ENCODE results near the gene ZNF232.
A peak's percentile ranks its signal among the peaks of the same experiment; 100 is the strongest.
"Not testable (repeated sequence)": the region's sequence is repeated elsewhere in the genome, so short reads cannot be mapped to it uniquely, and the experiment has no call there.

ZNF232 gene

DNA sequence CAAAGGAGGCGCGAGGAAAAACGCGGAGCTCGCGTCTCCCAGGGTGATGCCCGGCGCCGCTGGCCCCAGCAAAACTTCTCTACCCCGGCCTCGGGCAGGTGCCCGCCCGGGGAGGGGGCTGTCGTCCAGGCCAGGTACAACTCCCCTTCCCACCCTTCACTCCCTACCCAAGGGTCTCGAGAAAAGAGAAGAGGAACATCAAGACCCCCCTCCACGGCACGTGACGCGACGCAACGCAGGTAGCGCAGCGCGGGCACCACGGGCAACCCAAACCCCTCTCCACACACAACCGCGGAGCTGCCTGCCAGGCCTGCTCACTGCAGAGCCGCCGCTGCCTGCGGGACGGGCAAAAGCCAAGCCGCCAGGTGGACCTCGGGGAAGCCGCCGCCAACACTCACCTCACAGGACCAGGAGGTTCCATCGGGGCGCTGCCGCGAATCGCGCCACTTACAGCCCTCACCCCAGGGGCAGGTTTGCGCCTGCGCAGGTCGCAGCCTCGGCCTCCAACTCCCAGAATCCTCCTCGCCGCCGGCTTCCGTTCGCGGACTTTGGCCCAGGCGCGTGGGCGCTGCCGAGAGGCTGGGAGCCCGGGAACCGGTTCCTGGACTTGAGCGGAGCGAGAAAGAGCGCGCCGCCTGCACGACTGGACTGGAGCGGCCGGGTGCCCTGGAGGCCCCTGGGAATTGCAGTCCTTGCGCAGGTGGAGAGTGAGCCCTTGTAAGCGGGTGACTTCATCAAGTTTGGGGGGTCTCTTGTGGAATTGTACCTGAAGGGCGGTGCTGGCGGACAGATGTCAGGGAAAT lies at the start of gene ZNF232:
Gene ZNF232 (minus strand): TSS at position 477 of the 803 bp plus-strand sequence. CDS start 56 bp downstream, at position 421.
- Histone ChIP-seq H3K27ac (ENCODE audit: low read depth, low read length) (peak within 1 kb of the TSS; percentile 56), H3K9ac (ENCODE audit: low read length in 5 of 5) (peak within 1 kb of the TSS; percentile 82 to 97 (median 90))

DNA sequence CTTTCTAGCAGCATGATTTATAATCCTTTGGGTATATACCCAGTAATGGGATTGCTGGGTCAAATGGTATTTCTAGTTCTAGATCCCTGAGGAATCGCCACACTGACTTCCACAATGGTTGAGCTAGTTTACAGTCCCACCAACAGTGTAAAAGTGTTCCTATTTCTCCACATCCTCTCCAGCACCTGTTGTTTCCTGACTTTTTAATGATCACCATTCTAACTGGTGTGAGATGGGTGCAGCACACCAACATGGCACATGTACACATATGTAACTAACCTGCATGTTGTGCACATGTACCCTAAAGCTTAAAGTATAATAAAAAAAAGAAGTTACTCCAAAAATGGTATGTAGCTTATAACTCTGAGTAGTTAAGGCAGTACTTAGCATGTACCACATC lies 49.0 kb upstream of the ZNF232 start:
- H3K4me3 ChIP-seq (ENCODE audit: low read depth in 1 of 5, low read length in 5 of 5); H3K9me3 ChIP-seq (ENCODE audit: control insufficient read depth in 5 of 5, low read length in 5 of 5); H3K36me3 ChIP-seq (ENCODE audit: control insufficient read depth in 5 of 5, insufficient read depth in 5 of 5, low read length in 5 of 5); H3K9ac ChIP-seq (ENCODE audit: low read length in 5 of 5); H3K27ac ChIP-seq (ENCODE audit: low read depth, low read length); H3K27me3 ChIP-seq (ENCODE audit: control insufficient read depth in 5 of 5, insufficient read depth in 4 of 5, low read length in 5 of 5); H3K4me1 ChIP-seq (ENCODE audit: control insufficient read depth in 5 of 5, insufficient read depth in 5 of 5, low read length in 5 of 5): not testable (repeated sequence)

More for the DNA sequence above, at the start of gene ZNF232:
- Histone ChIP-seq H3K36me3 (ENCODE audit: control insufficient read depth in 5 of 5, insufficient read depth in 5 of 5, low read length in 5 of 5) (peaks cover 11 to 20% (median 16%) of the 10 kb centered on the region in 5 donors), H3K9me3 (ENCODE audit: control insufficient read depth in 5 of 5, low read length in 5 of 5) (no peaks in the 10 kb centered on the region), H3K4me1 (ENCODE audit: control insufficient read depth in 5 of 5, insufficient read depth in 5 of 5, low read length in 5 of 5) (peaks cover 0 to 20% (median 17%) of the 10 kb centered on the region in 5 donors), H3K4me3 (ENCODE audit: low read depth in 1 of 5, low read length in 5 of 5) (peak within 1 kb of the TSS; percentile 93 to 99 (median 96)), H3K27me3 (ENCODE audit: control insufficient read depth in 5 of 5, insufficient read depth in 4 of 5, low read length in 5 of 5) (peaks cover 3 to 19% (median 14%) of the 10 kb centered on the region in 5 donors)

- H3K27ac ChIP-seq (ENCODE audit: low read depth, low read length); H3K4me1 ChIP-seq (ENCODE audit: control insufficient read depth in 5 of 5, insufficient read depth in 5 of 5, low read length in 5 of 5); H3K9me3 ChIP-seq (ENCODE audit: control insufficient read depth in 5 of 5, low read length in 5 of 5); H3K27me3 ChIP-seq (ENCODE audit: control insufficient read depth in 5 of 5, insufficient read depth in 4 of 5, low read length in 5 of 5); H3K4me3 ChIP-seq (ENCODE audit: low read depth in 1 of 5, low read length in 5 of 5); H3K9ac ChIP-seq (ENCODE audit: low read length in 5 of 5); H3K36me3 ChIP-seq (ENCODE audit: control insufficient read depth in 5 of 5, insufficient read depth in 5 of 5, low read length in 5 of 5): not testable (repeated sequence)
Observed at GRCh38 chr17:5146122-5146521, 34.4 kb upstream of the ZNF232 start.

DNA sequence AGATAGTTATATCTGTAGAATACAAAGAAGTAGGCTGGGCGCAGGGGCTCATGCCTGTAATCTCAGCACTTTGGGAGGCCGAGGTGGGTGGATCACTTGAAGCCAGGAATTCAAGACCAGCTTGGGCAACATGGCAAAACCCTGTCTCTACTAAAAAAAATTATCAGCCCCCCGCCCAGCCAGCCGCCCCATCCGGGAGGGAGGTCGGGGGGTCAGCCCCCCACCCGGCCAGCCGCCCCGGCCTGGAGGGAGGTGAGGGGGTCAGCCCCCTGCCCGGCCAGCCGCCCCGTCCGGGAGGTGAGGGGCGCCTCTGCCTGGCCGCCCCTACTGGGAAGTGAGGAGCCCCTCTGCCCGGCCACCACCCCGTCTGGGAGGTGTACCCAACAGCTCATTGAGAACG lies 31.2 kb upstream of the ZNF232 start:
- H3K36me3 ChIP-seq (ENCODE audit: control insufficient read depth in 5 of 5, insufficient read depth in 5 of 5, low read length in 5 of 5); H3K4me3 ChIP-seq (ENCODE audit: low read depth in 1 of 5, low read length in 5 of 5); H3K9ac ChIP-seq (ENCODE audit: low read length in 5 of 5); H3K4me1 ChIP-seq (ENCODE audit: control insufficient read depth in 5 of 5, insufficient read depth in 5 of 5, low read length in 5 of 5); H3K27me3 ChIP-seq (ENCODE audit: control insufficient read depth in 5 of 5, insufficient read depth in 4 of 5, low read length in 5 of 5); H3K9me3 ChIP-seq (ENCODE audit: control insufficient read depth in 5 of 5, low read length in 5 of 5); H3K27ac ChIP-seq (ENCODE audit: low read depth, low read length): not testable (repeated sequence)

- H3K4me3 ChIP-seq (ENCODE audit: low read depth in 1 of 5, low read length in 5 of 5): no peak overlapping the region
- H3K9ac ChIP-seq (ENCODE audit: low read length in 5 of 5): no peak overlapping the region
- H3K9me3 ChIP-seq (ENCODE audit: control insufficient read depth in 5 of 5, low read length in 5 of 5): no peaks in the 10 kb centered on the region
- no peak overlapping the region for H3K27ac ChIP-seq (ENCODE audit: low read depth, low read length)
- no peaks in the 10 kb centered on the region for H3K4me1 ChIP-seq (ENCODE audit: control insufficient read depth in 5 of 5, insufficient read depth in 5 of 5, low read length in 5 of 5)
- no peaks in the 10 kb centered on the region for H3K27me3 ChIP-seq (ENCODE audit: control insufficient read depth in 5 of 5, insufficient read depth in 4 of 5, low read length in 5 of 5)
- H3K36me3 ChIP-seq (ENCODE audit: control insufficient read depth in 5 of 5, insufficient read depth in 5 of 5, low read length in 5 of 5): no peaks in the 10 kb centered on the region
Observed at GRCh38 chr17:5139458-5139732, 27.7 kb upstream of the ZNF232 start.

- H3K36me3 ChIP-seq (ENCODE audit: control insufficient read depth in 5 of 5, insufficient read depth in 5 of 5, low read length in 5 of 5): no peaks in the 10 kb centered on the region
- H3K27ac ChIP-seq (ENCODE audit: low read depth, low read length): no peak overlapping the region
- no peaks in the 10 kb centered on the region for H3K4me1 ChIP-seq (ENCODE audit: control insufficient read depth in 5 of 5, insufficient read depth in 5 of 5, low read length in 5 of 5)
- no peaks in the 10 kb centered on the region for H3K9me3 ChIP-seq (ENCODE audit: control insufficient read depth in 5 of 5, low read length in 5 of 5)
- no peak overlapping the region for H3K9ac ChIP-seq (ENCODE audit: low read length in 5 of 5)
- H3K27me3 ChIP-seq (ENCODE audit: control insufficient read depth in 5 of 5, insufficient read depth in 4 of 5, low read length in 5 of 5): no peaks in the 10 kb centered on the region
- no peak overlapping the region for H3K4me3 ChIP-seq (ENCODE audit: low read depth in 1 of 5, low read length in 5 of 5)
Observed at GRCh38 chr17:5138616-5139457, 27.2 kb upstream of the ZNF232 start.

DNA sequence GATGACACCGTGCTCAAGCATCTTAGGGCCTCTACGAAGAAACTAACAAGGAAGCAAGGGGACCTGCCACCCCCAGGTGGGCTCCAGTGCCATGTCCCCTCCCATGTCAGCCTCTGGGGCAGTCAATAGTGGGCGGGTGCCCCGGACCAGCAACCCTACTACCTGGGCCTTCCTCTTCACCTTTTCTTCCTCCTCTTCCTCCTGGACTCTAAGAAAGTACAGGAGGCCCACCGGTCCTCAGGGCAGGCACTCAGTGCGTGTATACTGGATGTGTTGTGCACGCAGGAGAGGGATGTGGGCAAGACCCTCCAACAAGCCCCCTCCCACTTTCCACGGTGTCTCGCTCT lies 26.5 kb upstream of the ZNF232 start:
- not testable (repeated sequence) for H3K27me3 ChIP-seq (ENCODE audit: control insufficient read depth in 5 of 5, insufficient read depth in 4 of 5, low read length in 5 of 5); H3K4me1 ChIP-seq (ENCODE audit: control insufficient read depth in 5 of 5, insufficient read depth in 5 of 5, low read length in 5 of 5); H3K27ac ChIP-seq (ENCODE audit: low read depth, low read length); H3K4me3 ChIP-seq (ENCODE audit: low read depth in 1 of 5, low read length in 5 of 5); H3K9me3 ChIP-seq (ENCODE audit: control insufficient read depth in 5 of 5, low read length in 5 of 5); H3K9ac ChIP-seq (ENCODE audit: low read length in 5 of 5); H3K36me3 ChIP-seq (ENCODE audit: control insufficient read depth in 5 of 5, insufficient read depth in 5 of 5, low read length in 5 of 5)

GRCh38 chr17:5137511-5138197 lies 26.0 kb upstream of the ZNF232 start:
- not testable (repeated sequence) for H3K36me3 ChIP-seq (ENCODE audit: control insufficient read depth in 5 of 5, insufficient read depth in 5 of 5, low read length in 5 of 5); H3K9me3 ChIP-seq (ENCODE audit: control insufficient read depth in 5 of 5, low read length in 5 of 5); H3K4me1 ChIP-seq (ENCODE audit: control insufficient read depth in 5 of 5, insufficient read depth in 5 of 5, low read length in 5 of 5); H3K9ac ChIP-seq (ENCODE audit: low read length in 5 of 5); H3K4me3 ChIP-seq (ENCODE audit: low read depth in 1 of 5, low read length in 5 of 5); H3K27me3 ChIP-seq (ENCODE audit: control insufficient read depth in 5 of 5, insufficient read depth in 4 of 5, low read length in 5 of 5); H3K27ac ChIP-seq (ENCODE audit: low read depth, low read length)

DNA sequence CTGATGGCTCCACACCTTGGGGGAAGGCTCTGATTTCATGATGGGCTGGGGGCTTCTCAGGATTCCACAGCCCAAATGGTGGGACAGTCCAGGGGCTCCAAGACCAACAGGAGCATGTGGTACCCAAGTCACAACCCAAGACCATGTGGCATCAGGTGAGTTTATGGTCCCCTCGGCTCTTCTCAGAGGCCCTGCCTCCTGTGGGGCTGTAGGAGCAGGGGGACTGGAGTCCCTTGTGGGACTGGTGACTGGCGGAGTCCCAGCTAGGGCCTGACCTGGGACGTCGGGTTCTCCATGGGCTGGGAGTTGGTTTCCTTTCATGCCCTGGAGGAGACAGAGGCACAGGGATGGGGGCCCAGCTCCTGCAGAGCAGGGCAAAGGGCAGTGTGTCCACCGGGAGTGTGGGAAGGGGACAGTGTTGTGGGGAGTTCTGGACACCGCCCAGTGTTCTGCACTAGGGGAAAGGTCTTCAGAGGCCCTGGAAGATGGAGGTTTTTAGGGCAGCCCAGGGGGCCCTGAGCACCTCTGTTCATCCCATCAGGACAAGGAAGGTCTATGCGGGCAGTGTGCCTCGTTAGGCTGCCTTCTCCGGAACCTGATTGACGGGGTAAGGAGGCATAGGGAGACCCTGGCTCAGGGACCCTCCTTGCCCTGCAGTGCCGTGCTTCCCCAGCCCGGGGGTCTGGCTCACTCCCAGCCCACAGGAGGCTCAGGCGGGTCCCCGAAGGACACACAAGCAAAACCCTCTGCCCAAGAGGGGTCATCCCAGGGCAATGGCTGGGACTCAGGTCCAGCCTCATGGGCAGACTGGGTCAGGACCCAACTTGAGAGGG lies 25.1 kb upstream of the ZNF232 start:
- not testable (repeated sequence) for H3K27me3 ChIP-seq (ENCODE audit: control insufficient read depth in 5 of 5, insufficient read depth in 4 of 5, low read length in 5 of 5); H3K9ac ChIP-seq (ENCODE audit: low read length in 5 of 5); H3K27ac ChIP-seq (ENCODE audit: low read depth, low read length); H3K4me3 ChIP-seq (ENCODE audit: low read depth in 1 of 5, low read length in 5 of 5); H3K36me3 ChIP-seq (ENCODE audit: control insufficient read depth in 5 of 5, insufficient read depth in 5 of 5, low read length in 5 of 5); H3K9me3 ChIP-seq (ENCODE audit: control insufficient read depth in 5 of 5, low read length in 5 of 5); H3K4me1 ChIP-seq (ENCODE audit: control insufficient read depth in 5 of 5, insufficient read depth in 5 of 5, low read length in 5 of 5)

All from subcutaneous abdominal adipose tissue (tissue), 5 donors.